CD8-positive, alpha-beta memory T cell (primary cell): Measurements from ENCODE around the gene PCBP4. TPM values are rescaled to one million over a fixed set of nuclear protein-coding genes. Genes with fewer than 3 reads are reported as not detected.
"Not testable (repeated sequence)": the region's sequence is repeated elsewhere in the genome, so short reads cannot be mapped to it uniquely, and the experiment has no call there.

Experiments
- CTCF ChIA-PET: fragments of 350-600 bp; sonication (Branson Sonifier 250); formaldehyde crosslinking; loops from one replicate; lab custom pipeline; 2021; ENCODE audit warnings: antibody characterized with exemption; lab: Charles Lee
- POLR2A ChIA-PET: fragments of 350-600 bp; sonication (Branson Sonifier 250); formaldehyde crosslinking; loops from one replicate; lab custom pipeline; 2021; ENCODE audit warnings: antibody characterized with exemption; lab: Charles Lee
- DNase-seq, 5 donors: peaks; one replicate each; pipeline versions ENCODE4 v3.0.0 to v3.0.0-alpha.2; 2020 to 2022; ENCODE audit warnings: mixed read lengths in 1 of 5
- H3K27ac ChIP-seq: one replicate; pipeline ENCODE4 v1.7.0; 2013; ENCODE audit warnings: low read depth, mild to moderate bottlenecking, low read length, moderate library complexity
- H3K27me3 ChIP-seq: 2 replicates; pipeline ENCODE4 v1.7.0; 2013; ENCODE audit warnings: low read length, mild to moderate bottlenecking; ENCODE audit not compliant: insufficient read depth, poor library complexity, severe bottlenecking
- H3K36me3 ChIP-seq: 2 replicates; pipeline ENCODE4 v1.7.0; 2013; ENCODE audit warnings: mild to moderate bottlenecking, low read length, moderate library complexity; ENCODE audit not compliant: insufficient read depth
- H3K4me1 ChIP-seq: 2 replicates; pipeline ENCODE4 v1.7.0; 2013; ENCODE audit warnings: mild to moderate bottlenecking, low read length, moderate library complexity; ENCODE audit not compliant: insufficient read depth
- H3K4me3 ChIP-seq: 2 replicates; pipeline ENCODE4 v1.7.0; 2013; ENCODE audit warnings: mild to moderate bottlenecking, low read length
- H3K9me3 ChIP-seq: 2 replicates; pipeline ENCODE4 v1.7.0; 2013; ENCODE audit warnings: mild to moderate bottlenecking, low read length
- H3K27ac Mint-ChIP-seq, 8 donors: one replicate each; pipeline ENCODE4 v1.8.0; 2020 to 2021; ENCODE audit warnings: mixed read lengths in 8 of 8, mild to moderate bottlenecking in 6 of 8, inconsistent platforms in 3 of 8, moderate library complexity in 3 of 8
- H3K27me3 Mint-ChIP-seq, 2 donors: one replicate each; pipeline ENCODE4 v1.8.0; 2020 to 2021; ENCODE audit warnings: mixed read lengths in 2 of 2, mild to moderate bottlenecking in 1 of 2, moderate library complexity in 1 of 2
- H3K36me3 Mint-ChIP-seq, 3 donors: one replicate each; pipeline ENCODE4 v1.8.0; 2020 to 2021; ENCODE audit warnings: mixed read lengths in 3 of 3, inconsistent platforms in 1 of 3, mild to moderate bottlenecking in 1 of 3
- H3K4me1 Mint-ChIP-seq, 3 donors: one replicate each; pipeline ENCODE4 v1.8.0; 2020 to 2021; ENCODE audit warnings: mixed read lengths in 3 of 3, inconsistent platforms in 1 of 3, mild to moderate bottlenecking in 1 of 3
- H3K4me3 Mint-ChIP-seq, 7 donors: one replicate each; pipeline ENCODE4 v1.8.0; 2020 to 2021; ENCODE audit warnings: mixed read lengths in 7 of 7, mild to moderate bottlenecking in 6 of 7, moderate library complexity in 4 of 7, inconsistent platforms in 2 of 7
- H3K9me3 Mint-ChIP-seq, 5 donors: one replicate each; pipeline ENCODE4 v1.8.0; 2020 to 2022; ENCODE audit warnings: mixed read lengths in 5 of 5, mild to moderate bottlenecking in 3 of 5, moderate library complexity in 2 of 5, inconsistent platforms in 1 of 5
- polyA plus RNA-seq: library from polyadenylated mRNA; unstranded; fragments of 300-500 nt; fragmentation: Illumina TruSeq; gene quantifications from one replicate; pipeline ENCODE4 v1.2.3, GENCODE V29; 2021
- total RNA-seq, 2 experiments: library from RNA; stranded (reverse); gene quantifications; one replicate each; pipeline ENCODE4 v1.2.3, GENCODE V29; 2021

Gene PCBP4
- total and polyA plus RNA-seq, 3 experiments from 2014 or later, result 9.7 to 12.5 (median 12.5) TPM

GRCh38 chr3:51934139-51934850 is 33.0 kb downstream of the PCBP4 start:
- H3K9me3 Mint-ChIP-seq, result no peaks in the 10 kb centered on the region
- no peak for DNase-seq
- H3K27me3 ChIP-seq, result no peaks in the 10 kb centered on the region
- H3K4me1 ChIP-seq, result no peaks in the 10 kb centered on the region
- no peak overlapping the region for H3K27ac Mint-ChIP-seq
- ChIA-PET POLR2A (no interaction called here), CTCF (interaction anchor here (0.7 kb wide), 1 partner anchor 8 kb away, joined by 3 read pairs; the partner anchor contains the start of gene PARP3)
- H3K36me3 Mint-ChIP-seq, result peaks cover 3 to 71% (median 5%) of the 10 kb centered on the region in 3 donors
- H3K9me3 ChIP-seq, result no peaks in the 10 kb centered on the region
- peaks cover 5 to 10% (median 9%) of the 10 kb centered on the region in 3 donors for H3K4me1 Mint-ChIP-seq
- no peak overlapping the region for H3K4me3 Mint-ChIP-seq
- H3K36me3 ChIP-seq, result peaks cover 32% of the 10 kb centered on the region
- H3K27me3 Mint-ChIP-seq, result peaks cover 0 to 1% of the 10 kb centered on the region in 2 donors
- H3K4me3 ChIP-seq, result no peak overlapping the region
- H3K27ac ChIP-seq, result no peak overlapping the region

GRCh38 chr3:51933471-51934138 is 33.6 kb downstream of the PCBP4 start:
- H3K4me3 ChIP-seq, result no peak overlapping the region
- Mint-ChIP-seq H3K9me3 (no peaks in the 10 kb centered on the region), H3K4me3 (no peak overlapping the region), H3K36me3 (peaks cover 3 to 65% (median 5%) of the 10 kb centered on the region in 3 donors), H3K27ac (peak overlapping the region in 1 of 8 donors; percentile 51), H3K4me1 (peaks cover 2 to 6% (median 6%) of the 10 kb centered on the region in 3 donors), H3K27me3 (peaks cover 0 to 1% of the 10 kb centered on the region in 2 donors)
- no peak overlapping the region for H3K27ac ChIP-seq
- CTCF ChIA-PET, result interaction anchor here (1.2 kb wide), 1 partner anchor 8 kb away, joined by 7 read pairs; the partner anchor contains the start of gene RRP9
- no peak for DNase-seq
- H3K9me3 ChIP-seq, result no peaks in the 10 kb centered on the region
- peaks cover 32% of the 10 kb centered on the region for H3K36me3 ChIP-seq
- no peaks in the 10 kb centered on the region for H3K4me1 ChIP-seq
- no peaks in the 10 kb centered on the region for H3K27me3 ChIP-seq
- POLR2A ChIA-PET, result no interaction called here

GRCh38 chr3:51932471-51933370 is 34.5 kb downstream of the PCBP4 start:
- Mint-ChIP-seq H3K9me3 (no peaks in the 10 kb centered on the region), H3K4me1 (no peaks in the 10 kb centered on the region), H3K27ac (no peak overlapping the region), H3K4me3 (no peak overlapping the region), H3K27me3 (peaks cover 0 to 1% of the 10 kb centered on the region in 2 donors), H3K36me3 (peaks cover 3 to 57% (median 5%) of the 10 kb centered on the region in 3 donors)
- peaks cover 23% of the 10 kb centered on the region for H3K36me3 ChIP-seq
- H3K4me1 ChIP-seq, result no peaks in the 10 kb centered on the region
- POLR2A ChIA-PET, result no interaction called here
- H3K9me3 ChIP-seq, result no peaks in the 10 kb centered on the region
- no peak overlapping the region for H3K27ac ChIP-seq
- no peak overlapping the region for H3K4me3 ChIP-seq
- DNase-seq, result no peak
- CTCF ChIA-PET, result interaction anchor here (1.2 kb wide), 1 partner anchor 9 kb away, joined by 7 read pairs; the partner anchor contains the start of gene RRP9
- H3K27me3 ChIP-seq, result no peaks in the 10 kb centered on the region

GRCh38 chr3:51931756-51932155 is 35.5 kb downstream of the PCBP4 start:
- Mint-ChIP-seq H3K4me1 (no peaks in the 10 kb centered on the region), H3K9me3 (no peaks in the 10 kb centered on the region), H3K4me3 (no peak overlapping the region), H3K27ac (peak overlapping the region in 1 of 8 donors; percentile 75), H3K27me3 (peaks cover 0 to 1% of the 10 kb centered on the region in 2 donors), H3K36me3 (peaks cover 3 to 47% (median 3%) of the 10 kb centered on the region in 3 donors)
- Histone ChIP-seq H3K36me3 (peaks cover 15% of the 10 kb centered on the region), H3K4me3 (no peak overlapping the region), H3K27me3 (no peaks in the 10 kb centered on the region), H3K9me3 (no peaks in the 10 kb centered on the region), H3K27ac (no peak overlapping the region), H3K4me1 (no peaks in the 10 kb centered on the region)
- no peak for DNase-seq
- POLR2A ChIA-PET, result no interaction called here
- CTCF ChIA-PET, result interaction anchor here (0.8 kb wide), 1 partner anchor 10 kb away, joined by 3 read pairs; the partner anchor contains the start of genes PARP3 and RRP9

- Histone ChIP-seq H3K27ac (no peak overlapping the region), H3K4me3 (no peak overlapping the region), H3K9me3 (no peaks in the 10 kb centered on the region), H3K27me3 (no peaks in the 10 kb centered on the region), H3K4me1 (no peaks in the 10 kb centered on the region), H3K36me3 (peaks cover 5% of the 10 kb centered on the region)
- H3K9me3 Mint-ChIP-seq, result no peaks in the 10 kb centered on the region
- H3K4me3 Mint-ChIP-seq, result no peak overlapping the region
- DNase-seq, result no peak
- H3K27ac Mint-ChIP-seq, result no peak overlapping the region
- peaks cover 0 to 1% of the 10 kb centered on the region in 2 donors for H3K27me3 Mint-ChIP-seq
- POLR2A ChIA-PET, result no interaction called here
- H3K36me3 Mint-ChIP-seq, result peaks cover 0 to 35% (median 3%) of the 10 kb centered on the region in 3 donors
- CTCF ChIA-PET, result no interaction called here
- no peaks in the 10 kb centered on the region for H3K4me1 Mint-ChIP-seq
Measured at GRCh38 chr3:51930439-51930838, 36.8 kb downstream of the PCBP4 start.

GRCh38 chr3:51929420-51930003 is 37.7 kb downstream of the PCBP4 start:
- CTCF ChIA-PET, result no interaction called here
- Histone ChIP-seq H3K27ac (no peak overlapping the region), H3K4me3 (no peak overlapping the region), H3K36me3 (no peaks in the 10 kb centered on the region), H3K27me3 (no peaks in the 10 kb centered on the region), H3K4me1 (no peaks in the 10 kb centered on the region), H3K9me3 (no peaks in the 10 kb centered on the region)
- no peak for DNase-seq
- Mint-ChIP-seq H3K4me1 (no peaks in the 10 kb centered on the region), H3K27me3 (peaks cover 0 to 1% of the 10 kb centered on the region in 2 donors), H3K36me3 (peaks cover 0 to 25% (median 3%) of the 10 kb centered on the region in 3 donors), H3K4me3 (no peak overlapping the region), H3K27ac (no peak overlapping the region), H3K9me3 (no peaks in the 10 kb centered on the region)
- POLR2A ChIA-PET, result no interaction called here

GRCh38 chr3:51928981-51929380 is 38.3 kb downstream of the PCBP4 start:
- POLR2A ChIA-PET, H3K4me3 ChIP-seq, H3K27ac ChIP-seq, H3K36me3 ChIP-seq, H3K9me3 Mint-ChIP-seq, H3K27me3 ChIP-seq, H3K4me1 Mint-ChIP-seq, H3K27me3 Mint-ChIP-seq, H3K4me3 Mint-ChIP-seq, DNase-seq, CTCF ChIA-PET, H3K27ac Mint-ChIP-seq, H3K9me3 ChIP-seq, H3K4me1 ChIP-seq: not testable (repeated sequence)
- H3K36me3 Mint-ChIP-seq, result peaks cover 0 to 20% (median 0%) of the 10 kb centered on the region in 3 donors
